Measurements from ENCODE around the gene PITPNC1. TPM values are rescaled to one million over a fixed set of nuclear protein-coding genes. Genes with fewer than 3 reads are reported as not detected.

PITPNC1 gene
- total and polyA plus RNA-seq, 2 donors (not counting 3 experiments of a cell fraction or from before 2014, with no cell fraction given): 2.4 to 9.6 TPM

DNA sequence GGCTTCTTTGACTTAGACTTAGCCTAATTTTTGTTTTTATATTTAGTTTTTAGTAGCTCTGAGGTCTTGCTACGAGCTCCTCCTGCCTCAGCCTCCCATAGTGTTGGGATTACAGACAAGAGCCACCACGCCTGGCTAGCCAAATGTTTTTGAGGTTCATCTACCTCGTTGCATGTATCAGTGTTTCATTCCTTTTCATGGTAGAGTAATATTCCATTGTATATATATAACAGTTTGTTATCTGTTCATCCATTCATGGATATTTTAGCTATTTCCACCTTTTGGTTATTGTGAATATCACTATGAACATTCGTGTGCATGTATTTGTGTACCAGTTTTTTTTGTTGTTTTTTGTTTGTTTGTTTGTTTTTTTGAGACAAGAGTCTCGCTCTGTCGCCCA, 352.8 kb downstream of the PITPNC1 start:
- dilution Hi-C loops (cut with MboI; ENCODE audit: extremely low pct_ligation_motif_present, low sequenced_read_pairs): no loop called here

More for the DNA sequence above, 352.8 kb downstream of the PITPNC1 start:
- H3K9ac ChIP-seq (replicated peaks; ENCODE audit: extremely low read depth, insufficient read depth, low read length): no peak overlapping the region
- FAIRE-seq: no peak
- no peak overlapping the region for H3K4me2 ChIP-seq (ENCODE audit: insufficient read depth, low read length)
- no peaks in the 10 kb centered on the region for H3K27me3 ChIP-seq (ENCODE audit: control insufficient read depth in 2 of 2, insufficient read depth in 2 of 2, low read length in 2 of 2)
- POLR2A ChIA-PET: no interaction called here
- no peaks in the 10 kb centered on the region for H3K9me1 ChIP-seq (replicated peaks; ENCODE audit: control insufficient read depth, extremely low read depth, insufficient read depth, low read length)
- no peaks in the 10 kb centered on the region for H3K4me1 ChIP-seq (ENCODE audit: control insufficient read depth, extremely low read depth, insufficient read depth, low read length)
- H4K20me1 ChIP-seq (replicated peaks; ENCODE audit: control insufficient read depth, extremely low read depth, insufficient read depth, low read length): no peaks in the 10 kb centered on the region
- TF ChIP-seq, protein P1, sequence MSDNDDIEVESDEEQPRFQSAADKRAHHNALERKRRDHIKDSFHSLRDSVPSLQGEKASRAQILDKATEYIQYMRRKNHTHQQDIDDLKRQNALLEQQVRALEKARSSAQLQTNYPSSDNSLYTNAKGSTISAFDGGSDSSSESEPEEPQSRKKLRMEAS (IDR thresholded peaks at IDR 0.05; ENCODE audit: insufficient read depth, insufficient read length): no peak
- TF ChIP-seq POLR2A (IDR thresholded peaks at IDR 0.05; ENCODE audit: low read depth, low read length): no peak
- TF ChIP-seq FOS (IDR thresholded peaks at IDR 0.05; ENCODE audit: borderline replicate concordance, insufficient read depth, low read length): no peak
- no peak for TF ChIP-seq EZH2 (IDR thresholded peaks at IDR 0.05; ENCODE audit: borderline replicate concordance, low read depth, low read length, severe bottlenecking)
- TF ChIP-seq CTCF (IDR thresholded peaks at IDR 0.05; ENCODE audit: extremely low read depth in 1 of 2, insufficient read depth in 1 of 2, low read depth in 1 of 2, low read length in 2 of 2): no peak
- no peak for TF ChIP-seq POLR2AphosphoS5 (IDR thresholded peaks at IDR 0.05; ENCODE audit: insufficient read depth, low read depth, low read length)
- no peak for TF ChIP-seq MYC (IDR thresholded peaks at IDR 0.05; ENCODE audit: low read depth, low read length)
- TF ChIP-seq GATA2 (IDR thresholded peaks at IDR 0.05; ENCODE audit: insufficient read depth, insufficient read length, low read depth, low read length): no peak
- TF ChIP-seq JUN (IDR thresholded peaks at IDR 0.05; ENCODE audit: borderline replicate concordance, insufficient read depth, insufficient read length, low read depth): no peak
- H3K9me3 ChIP-seq (replicated peaks; ENCODE audit: control insufficient read depth, insufficient read depth, low read length): no peaks in the 10 kb centered on the region
- intact Hi-C loops (cut with micrococcal nuclease): no loop called here
- no peak for DNase-seq (ENCODE audit: low read depth, low spot score)
- peaks cover 17% of the 10 kb centered on the region for H3K79me2 ChIP-seq (ENCODE audit: control insufficient read depth, insufficient read depth, low read length)
- no peak overlapping the region for H3K4me3 ChIP-seq (replicated peaks in 1 of 3; ENCODE audit: insufficient read depth in 1 of 3, low read depth in 1 of 3, low read length in 3 of 3)
- H3K36me3 ChIP-seq (ENCODE audit: control insufficient read depth in 2 of 2, extremely low read depth in 1 of 2, insufficient read depth in 2 of 2, low read length in 2 of 2): peaks cover 17 to 21% of the 10 kb centered on the region in 2 experiments
- CTCF ChIA-PET: interaction anchor here (0.7 kb wide), 1 partner anchor 22 kb away, joined by 3 read pairs; no protein-coding TSS in a partner anchor
- H2AFZ ChIP-seq (ENCODE audit: low read depth, low read length): no peak overlapping the region
- BruUV-seq (replicated peaks): no TSS peak
- H3K27ac ChIP-seq (ENCODE audit: insufficient read depth, low read depth, low read length): no peak overlapping the region

Measured in endothelial cell of umbilical vein (primary cell).